Left ventricle myocardium superior (tissue), 1 donor: Measurements from ENCODE around the gene CRY1. TPM values are rescaled to one million over a fixed set of nuclear protein-coding genes. Genes with fewer than 3 reads are reported as not detected.
"Not testable (repeated sequence)": the region's sequence is repeated elsewhere in the genome, so short reads cannot be mapped to it uniquely, and the experiment has no call there.

Source experiments
- ATAC-seq: fragments of 200-7000 bp; cut with Tn5 transposase; one replicate; pipeline ENCODE4 v1.9.1; 2020; ENCODE audit warnings: mild to moderate bottlenecking, moderate library complexity
- DNase-seq: peaks from one replicate; pipeline ENCODE4 v3.0.0-alpha.2; 2020
- intact Hi-C: fragments of 100-400 bp; cut with micrococcal nuclease; formaldehyde crosslinking; loops from one replicate; pipeline ENCODE4 v1.11.0; 2022
- total RNA-seq: library from RNA; stranded (reverse); fragmentation: NEBNext Ultra II Directional; extraction: Animal tissue kit (Norgen Biotek cat#: 25700); gene quantifications from one replicate; pipeline ENCODE4 v1.2.1, GENCODE V29; 2021
- donor health status: DM: no; HTN: yes; CAD: no; lungs with severe emphysema.

CRY1 gene
- total RNA-seq, 1 donor from 2014 or later, result 9.3 TPM

DNA sequence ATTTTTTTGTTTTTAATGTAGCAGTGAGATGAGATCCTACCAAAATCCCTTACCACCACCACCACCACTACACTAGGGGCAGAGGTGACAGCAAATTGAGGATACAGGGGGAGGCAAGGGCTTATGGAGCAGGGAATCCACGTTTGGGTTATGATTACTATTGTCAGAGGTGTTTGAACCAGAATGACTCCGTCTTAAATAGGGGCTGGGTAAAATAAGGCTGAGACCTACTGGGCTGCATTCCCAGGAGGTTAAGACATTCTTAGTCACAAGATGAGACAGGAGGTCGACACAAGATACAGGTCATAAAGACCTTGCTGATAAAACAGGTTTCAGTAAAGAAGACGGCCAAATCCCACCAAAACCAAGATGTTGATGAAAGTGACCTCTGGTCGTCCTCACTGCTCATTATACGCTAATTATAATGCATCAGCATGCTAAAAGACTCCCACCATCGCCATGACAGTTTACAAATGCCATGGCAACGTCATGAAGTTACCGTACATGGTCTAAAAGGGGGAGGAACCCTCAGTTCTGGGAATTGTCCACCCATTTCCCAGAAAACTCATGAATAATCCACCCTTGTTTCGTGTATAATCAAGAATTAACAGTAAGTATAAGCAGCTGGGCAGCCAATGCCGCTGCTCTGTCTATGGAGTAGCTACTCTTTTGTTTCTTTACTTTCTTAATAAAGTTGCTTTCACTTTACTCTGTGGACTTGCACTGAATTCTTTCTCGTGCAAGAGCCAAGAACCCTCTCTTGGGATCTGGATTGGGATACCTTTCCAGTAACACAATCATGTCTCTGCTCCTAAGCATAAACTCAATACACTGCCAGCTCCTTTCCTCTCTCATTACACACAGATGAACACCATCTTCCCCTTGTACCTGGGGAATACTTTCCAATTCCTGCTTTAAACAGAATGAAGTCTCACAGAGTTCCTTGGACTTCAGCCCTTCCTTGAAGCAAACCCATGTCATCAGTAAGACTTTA is 16.7 kb upstream of the CRY1 start:
- intact Hi-C loops, result no loop called here
- DNase-seq, result no peak
- ATAC-seq, result peak; percentile 50

DNA sequence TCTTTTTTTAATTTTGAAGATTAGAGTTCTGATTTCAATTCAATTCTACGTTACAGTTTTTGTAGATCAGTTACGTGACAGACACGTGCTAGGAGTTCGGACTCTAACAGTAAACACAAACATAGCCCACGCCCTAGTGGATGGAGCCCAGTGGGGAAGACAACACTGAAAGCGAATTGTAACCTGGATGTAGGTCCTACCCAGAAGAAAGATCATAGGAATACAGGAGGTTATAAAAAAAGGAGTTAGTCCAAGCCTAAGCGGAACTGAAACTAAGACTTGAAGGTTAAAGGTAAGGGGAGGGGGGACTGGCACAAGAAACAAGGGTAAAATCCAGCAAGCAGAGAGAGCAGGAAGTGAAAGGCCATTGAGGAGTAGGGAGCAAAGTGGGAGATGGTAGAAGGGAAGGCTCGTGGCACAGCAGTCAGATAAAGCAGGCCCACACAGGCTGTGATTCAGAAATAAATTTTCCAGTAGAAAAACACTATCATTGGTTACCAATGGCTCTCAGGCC is 15.7 kb upstream of the CRY1 start:
- intact Hi-C loops, result no loop called here
- DNase-seq, result no peak
- ATAC-seq, result no peak

DNA sequence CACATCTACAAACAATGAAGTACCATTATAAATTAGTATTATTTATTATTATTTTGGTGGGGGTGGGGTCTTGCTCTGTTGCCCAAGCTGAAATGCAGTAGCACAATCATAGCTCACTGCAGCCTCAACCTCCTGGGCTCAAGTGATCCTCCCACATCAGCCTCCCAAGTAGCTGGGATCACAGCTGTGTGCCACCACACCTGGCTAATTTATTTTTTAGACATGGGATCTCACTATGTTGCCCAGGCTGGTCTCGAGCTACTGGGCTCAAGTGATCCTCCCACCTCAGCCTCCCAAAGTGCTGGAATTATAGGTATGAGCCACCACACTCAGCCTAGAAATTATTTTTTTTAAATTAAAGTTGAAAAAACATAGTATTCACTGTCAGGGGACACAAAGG is 15.0 kb upstream of the CRY1 start:
- intact Hi-C loops, ATAC-seq, DNase-seq: not testable (repeated sequence)

DNA sequence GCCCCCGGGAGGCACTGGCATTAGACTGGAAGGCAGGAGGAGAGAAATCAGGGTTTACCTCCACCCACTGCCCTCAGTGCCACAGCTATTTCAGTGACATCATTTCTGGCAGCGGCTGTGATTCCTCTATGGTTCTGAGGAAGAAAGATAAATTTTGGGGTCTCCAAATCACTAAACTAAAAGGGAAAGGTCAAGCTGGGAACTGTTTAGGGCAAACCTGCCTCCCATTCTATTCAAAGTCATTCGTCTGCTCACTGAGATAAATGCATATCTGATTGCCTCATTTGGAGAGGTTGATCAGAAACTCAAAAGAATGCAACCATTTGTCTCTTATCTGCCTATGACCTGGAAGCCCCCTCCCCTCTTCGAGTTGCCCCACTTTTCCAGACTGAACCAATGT is 14.0 kb upstream of the CRY1 start:
- intact Hi-C loops, result no loop called here
- ATAC-seq (no peak), DNase-seq (no peak)

DNA sequence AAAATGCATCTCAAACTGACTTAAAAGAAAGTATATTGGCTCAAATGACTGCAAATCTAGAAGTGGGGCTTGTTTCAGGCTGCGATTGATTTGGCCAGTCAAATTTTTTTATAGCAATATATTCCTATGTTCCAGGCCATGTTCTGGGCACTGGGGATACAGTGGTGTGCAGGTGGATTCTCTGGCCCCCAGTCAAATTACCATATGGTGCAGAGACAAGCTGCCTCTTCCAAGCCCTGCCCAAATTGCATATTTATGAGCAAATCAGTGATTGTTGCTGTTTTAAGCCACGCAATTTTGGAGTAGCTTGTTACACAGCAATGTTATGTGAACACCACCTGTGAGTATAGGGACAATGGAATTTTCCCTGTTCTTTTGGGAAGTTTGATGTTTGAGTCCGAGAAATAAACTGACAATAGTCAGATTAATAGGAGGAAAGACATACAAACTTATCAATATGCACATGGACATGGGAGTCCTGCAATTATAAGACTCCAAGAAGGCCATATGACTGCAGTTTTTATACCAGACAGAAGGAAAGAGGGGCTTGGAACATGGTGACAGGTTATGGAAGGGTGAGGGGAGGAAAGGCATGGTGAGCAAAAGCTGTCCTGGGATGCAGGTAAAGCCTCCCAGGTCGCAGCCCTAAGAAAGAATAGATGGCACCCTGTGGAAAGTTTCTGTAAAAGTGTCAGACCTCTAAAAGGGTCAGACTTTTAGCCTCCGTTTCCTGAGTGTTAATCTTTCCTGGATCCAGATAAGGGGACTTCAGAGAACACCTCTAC is 13.1 kb upstream of the CRY1 start:
- no peak for DNase-seq
- ATAC-seq, result no peak
- intact Hi-C loops, result no loop called here

DNA sequence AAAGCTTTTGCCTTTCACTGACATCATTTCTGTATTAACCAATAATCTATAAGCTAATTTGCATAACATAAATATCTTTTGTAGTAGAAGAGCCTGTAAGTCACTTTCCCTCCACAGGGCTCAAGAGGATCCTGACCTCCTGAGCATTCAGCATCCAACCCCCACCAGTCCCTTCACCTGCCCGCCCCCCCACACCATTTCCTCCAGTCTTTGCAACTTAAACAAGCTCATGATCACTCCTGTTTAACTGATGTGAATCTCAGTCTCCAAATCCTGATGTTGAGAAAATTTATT is 12.0 kb upstream of the CRY1 start:
- intact Hi-C loops, result no loop called here
- no peak for ATAC-seq
- DNase-seq, result no peak

DNA sequence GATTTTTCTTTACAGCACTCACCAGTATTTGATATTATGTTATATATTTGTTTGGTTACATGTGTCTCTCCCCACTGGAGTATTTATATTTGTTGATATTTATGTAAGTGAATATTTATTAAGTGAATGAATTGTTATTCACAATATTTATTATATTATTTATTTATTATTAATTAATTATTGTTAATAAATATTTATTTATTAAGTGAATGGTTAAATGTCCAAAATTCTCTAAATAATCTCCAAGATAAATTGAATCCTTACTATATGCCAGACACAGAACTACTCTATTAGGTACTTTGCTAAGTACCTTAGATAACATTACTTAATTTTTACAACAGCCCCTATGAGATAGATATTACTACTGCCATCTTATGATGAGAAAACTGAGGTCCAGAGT is 10.2 kb upstream of the CRY1 start:
- DNase-seq, result no peak
- no peak for ATAC-seq
- intact Hi-C loops, result no loop called here

DNA sequence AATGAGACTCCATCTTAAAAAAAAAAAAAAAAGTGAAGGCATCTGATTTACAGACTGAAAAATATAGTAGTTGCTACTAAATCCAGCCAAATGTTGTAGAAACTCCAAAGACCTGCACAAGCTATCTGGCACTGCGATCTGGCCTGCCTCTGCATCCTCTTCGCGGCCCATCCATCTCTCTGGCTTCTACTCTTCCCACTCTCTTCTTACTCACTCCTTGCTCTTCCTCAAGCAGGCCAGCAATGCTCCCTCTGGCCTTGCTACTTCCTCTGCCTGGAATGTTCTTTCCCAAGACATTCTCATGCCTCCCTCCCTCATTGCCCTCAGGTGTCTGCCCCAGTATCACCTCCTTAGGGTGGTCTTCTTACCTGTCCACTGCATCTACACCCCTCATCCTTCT is 9.7 kb upstream of the CRY1 start:
- intact Hi-C loops, result no loop called here
- ATAC-seq, result no peak
- no peak for DNase-seq

DNA sequence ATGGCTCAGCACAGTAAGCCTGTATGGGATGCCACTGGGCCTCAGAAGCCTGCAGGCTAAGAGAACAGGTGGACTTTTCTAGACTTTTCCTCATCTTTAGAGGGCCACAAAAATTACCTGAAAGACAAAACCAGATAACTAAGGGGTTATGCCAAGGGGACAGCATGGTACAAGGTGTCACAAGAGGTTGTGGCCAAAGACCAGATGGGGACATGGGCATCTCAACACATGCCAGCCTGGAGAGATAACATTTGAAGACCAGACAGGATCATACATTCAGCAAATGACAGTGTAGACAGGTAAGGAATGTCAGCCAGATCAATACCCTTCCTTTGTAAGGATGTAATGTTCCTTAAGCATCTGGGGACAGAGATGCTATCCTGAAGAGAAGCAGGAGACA is 8.9 kb upstream of the CRY1 start:
- ATAC-seq (no peak), DNase-seq (no peak)
- intact Hi-C loops, result no loop called here

DNA sequence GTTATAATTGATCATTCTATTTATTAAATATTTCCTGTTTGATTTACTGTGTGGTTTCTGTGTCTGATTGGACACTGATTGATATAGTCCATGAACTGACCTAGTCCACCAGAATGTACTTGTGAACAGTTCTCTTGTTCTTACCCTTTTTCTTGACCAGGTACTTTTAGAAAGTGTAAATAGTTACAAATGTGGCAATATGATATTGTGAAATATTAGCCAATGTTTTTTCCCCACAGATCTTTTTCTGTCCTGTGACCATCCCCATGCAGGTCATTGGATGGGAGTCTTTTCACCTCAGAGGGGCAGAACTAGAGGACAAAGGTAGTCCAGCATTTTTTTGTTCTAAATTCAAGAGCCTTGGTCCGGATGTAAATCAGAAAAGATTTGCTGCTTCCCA is 8.3 kb upstream of the CRY1 start:
- DNase-seq (no peak), ATAC-seq (no peak)
- intact Hi-C loops, result no loop called here

DNA sequence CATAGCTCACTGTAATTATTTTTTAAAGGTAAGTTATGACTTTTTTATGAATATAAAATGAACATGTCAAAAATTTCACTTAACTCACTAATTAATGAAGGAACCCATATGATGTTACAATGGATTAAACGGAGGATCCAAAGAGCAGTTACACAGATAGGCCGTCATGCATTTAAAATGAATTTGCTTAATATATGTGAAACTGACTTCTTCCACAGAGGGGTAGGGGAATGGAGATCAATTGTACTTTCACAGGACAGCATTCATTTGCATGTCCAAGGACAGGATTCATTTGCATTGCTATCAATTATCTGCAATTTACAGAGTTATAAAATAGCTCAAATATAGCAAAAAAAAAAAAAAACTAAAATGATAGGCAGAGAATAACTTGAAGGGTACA is 6.6 kb upstream of the CRY1 start:
- no peak for DNase-seq
- no peak for ATAC-seq
- intact Hi-C loops, result no loop called here

DNA sequence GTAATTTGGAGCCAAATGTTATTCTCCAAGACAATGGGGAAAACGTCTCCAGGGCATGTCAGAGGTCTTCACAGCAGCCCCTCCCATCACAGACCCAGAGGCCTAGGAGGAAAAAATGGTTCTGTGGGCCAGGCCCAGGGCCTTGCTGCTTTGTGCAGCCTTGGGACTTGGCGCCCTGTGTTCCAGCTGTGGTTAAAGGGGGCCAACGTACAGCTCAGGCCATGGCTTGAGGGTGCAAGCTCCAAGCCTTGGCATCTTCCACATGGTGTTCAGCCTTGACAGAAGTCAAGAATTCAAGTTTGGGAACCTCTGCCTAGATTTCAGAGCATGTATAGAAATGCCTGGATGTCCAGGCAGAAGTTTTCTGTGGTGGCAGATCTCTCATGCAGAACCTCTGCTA is 3.2 kb upstream of the CRY1 start:
- ATAC-seq (no peak), DNase-seq (no peak)
- intact Hi-C loops, result no loop called here

DNA sequence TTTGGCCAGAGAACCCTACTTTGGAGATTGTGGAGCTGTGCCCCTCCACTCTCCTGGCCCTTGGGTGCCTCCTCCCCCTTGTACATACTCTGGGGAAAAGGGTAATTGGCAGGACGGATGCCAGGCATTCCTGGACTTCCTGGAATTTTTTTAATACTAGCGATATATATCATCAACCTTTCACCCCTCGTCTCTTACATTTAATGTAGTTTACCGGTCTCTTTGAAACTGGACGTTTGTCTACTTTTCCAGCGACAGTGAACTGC is 767 bp upstream of the CRY1 start:
- intact Hi-C loops, result no loop called here
- DNase-seq, result no peak
- no peak for ATAC-seq

DNA sequence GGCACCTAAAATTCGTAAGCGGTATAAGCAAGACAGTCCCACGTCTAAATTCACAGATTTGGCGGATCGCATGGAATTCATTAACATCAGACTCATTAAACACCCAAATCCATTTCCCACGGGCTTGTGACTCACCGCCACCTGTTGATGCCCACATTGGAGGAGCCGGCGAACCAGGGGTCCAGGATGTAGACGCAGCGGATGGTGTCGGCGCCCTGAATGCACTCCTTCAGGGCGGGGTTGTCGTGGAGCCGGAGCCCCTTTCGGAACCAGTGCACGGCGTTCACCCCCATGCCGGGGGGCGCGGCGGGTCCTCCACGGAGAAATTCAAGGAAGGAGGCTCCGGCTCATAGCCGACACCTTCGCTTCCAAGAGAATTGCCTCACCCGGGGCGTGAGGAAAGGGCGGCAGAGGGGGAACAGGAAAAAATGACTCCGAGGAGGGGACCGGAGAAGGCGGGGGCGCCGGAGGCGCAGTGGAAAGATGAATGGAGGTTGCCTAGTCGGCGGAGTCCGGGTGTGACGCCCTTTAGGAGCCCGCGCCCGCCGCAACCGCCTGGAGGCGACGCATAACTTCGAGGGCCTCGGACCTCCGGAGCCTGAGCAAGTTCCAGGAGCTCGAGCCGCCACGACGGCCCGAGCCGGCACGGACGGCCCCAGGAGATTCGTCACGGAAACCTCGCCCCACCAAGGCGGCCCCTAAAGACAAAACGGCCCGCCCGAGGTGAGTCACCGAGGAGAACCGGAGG is 506 bp downstream of the CRY1 start:
- intact Hi-C loops, result no loop called here
- ATAC-seq, result peak; percentile 28
- no peak for DNase-seq

DNA sequence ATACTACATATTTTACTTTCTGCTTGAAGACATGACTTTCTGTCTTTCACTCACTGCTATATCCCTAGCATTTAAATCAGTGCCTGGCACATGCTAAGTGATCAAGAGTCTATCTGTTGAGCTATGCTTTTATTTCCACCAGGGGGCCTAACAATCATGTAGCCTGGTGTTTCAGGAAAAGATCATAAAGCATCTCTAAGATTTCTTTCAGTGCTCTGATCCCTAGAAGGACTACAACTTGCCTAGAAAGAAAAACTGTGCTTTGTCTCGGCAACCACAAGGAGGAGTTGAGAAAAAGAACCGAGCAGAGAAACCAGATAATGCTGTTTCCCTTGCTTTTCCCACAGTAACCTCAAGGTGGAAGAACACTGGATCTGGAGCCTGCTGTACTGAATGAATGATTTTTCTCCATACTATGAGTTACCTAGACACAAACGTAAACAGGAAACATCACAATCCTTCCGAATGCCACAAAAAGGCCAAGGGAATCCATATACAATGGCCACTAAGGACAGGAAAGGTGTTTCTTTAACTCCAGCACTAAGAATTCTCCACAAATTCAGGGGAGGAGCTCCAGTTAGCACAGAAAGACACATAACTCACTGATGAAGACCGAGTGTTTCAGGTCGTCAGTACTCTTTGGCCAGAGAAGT is 1.2 kb downstream of the CRY1 start:
- intact Hi-C loops, result no loop called here
- DNase-seq (no peak), ATAC-seq (peak; percentile 21)

DNA sequence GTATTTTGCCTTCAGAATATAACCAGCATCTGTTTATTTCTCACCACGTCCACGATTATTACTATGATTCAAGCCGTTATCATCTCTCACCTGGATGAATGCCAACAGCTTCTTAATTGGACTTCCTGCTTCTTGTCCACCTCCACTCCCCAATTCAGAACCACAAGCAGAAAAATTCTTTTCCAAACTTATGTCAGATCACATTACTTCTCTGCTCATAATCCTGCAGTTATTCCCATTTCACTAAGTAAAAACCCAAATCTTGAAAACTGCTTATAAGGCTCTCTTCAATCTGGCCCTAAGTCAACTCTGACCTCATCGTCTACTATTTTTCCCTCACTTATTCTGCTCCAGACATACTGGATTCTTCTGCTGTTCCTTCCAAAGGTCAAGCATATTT is 2.0 kb downstream of the CRY1 start:
- ATAC-seq (no peak), DNase-seq (no peak)
- intact Hi-C loops, result no loop called here

DNA sequence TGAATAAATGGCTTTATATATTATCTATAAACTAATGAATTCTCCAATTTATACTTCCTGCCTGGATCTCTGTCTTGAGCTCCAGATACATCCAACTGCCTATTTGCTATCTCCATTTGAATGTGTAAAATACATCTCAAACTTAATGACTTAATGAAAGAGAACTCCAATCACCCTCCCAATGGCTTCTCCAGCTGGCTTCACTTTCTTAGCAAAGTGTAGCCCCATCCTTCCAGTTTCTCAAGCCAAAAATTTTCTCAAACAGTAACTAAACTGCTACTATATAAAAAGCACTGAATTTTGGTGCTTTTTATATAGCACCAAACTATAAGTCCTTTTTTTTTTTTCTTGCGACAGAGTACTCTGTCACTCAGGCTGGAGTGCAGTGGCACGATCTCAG is 2.6 kb downstream of the CRY1 start:
- ATAC-seq (no peak), DNase-seq (no peak)
- intact Hi-C loops, result no loop called here

DNA sequence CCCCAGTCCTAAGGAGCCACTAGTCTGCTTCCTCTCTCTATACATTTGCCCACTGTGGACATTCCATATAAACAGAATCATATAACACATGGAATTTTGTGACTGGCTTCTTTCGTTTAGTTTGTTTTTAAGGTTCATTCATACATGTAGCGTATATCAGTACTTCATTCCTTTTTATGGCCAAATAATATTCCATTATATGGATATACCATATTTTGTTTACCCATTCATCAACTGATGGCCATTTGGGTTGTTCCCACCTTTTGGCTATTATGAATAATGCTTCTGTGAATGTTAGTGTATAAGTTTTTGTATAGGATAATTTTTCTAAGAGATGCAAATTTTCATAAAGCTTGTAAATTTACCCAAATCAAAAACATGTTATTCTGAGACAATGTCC is 4.4 kb downstream of the CRY1 start:
- intact Hi-C loops, result no loop called here
- no peak for ATAC-seq

DNA sequence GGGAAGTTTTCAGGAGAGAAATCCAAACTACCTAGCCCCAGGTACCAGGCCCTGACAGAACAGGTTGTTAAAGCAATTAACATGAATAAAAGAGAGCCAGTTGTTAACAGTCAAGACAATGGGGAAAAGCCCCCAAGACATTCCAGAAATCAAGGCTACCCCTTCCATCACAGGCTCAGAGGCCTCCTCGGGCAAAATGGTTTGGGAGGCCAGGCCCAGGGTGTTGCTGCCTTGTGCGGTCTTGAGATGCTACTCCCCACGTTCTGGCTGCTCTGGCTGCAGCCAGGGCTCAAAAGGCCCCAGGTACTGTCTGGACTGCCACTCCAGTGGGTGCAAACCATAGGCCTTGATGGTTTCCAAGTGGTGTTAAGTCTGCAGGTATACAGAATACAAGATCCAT is 7.0 kb downstream of the CRY1 start:
- DNase-seq (no peak), ATAC-seq (no peak)
- intact Hi-C loops, result no loop called here

More for the DNA sequence above, 4.4 kb downstream of the CRY1 start:
- no peak for DNase-seq

DNA sequence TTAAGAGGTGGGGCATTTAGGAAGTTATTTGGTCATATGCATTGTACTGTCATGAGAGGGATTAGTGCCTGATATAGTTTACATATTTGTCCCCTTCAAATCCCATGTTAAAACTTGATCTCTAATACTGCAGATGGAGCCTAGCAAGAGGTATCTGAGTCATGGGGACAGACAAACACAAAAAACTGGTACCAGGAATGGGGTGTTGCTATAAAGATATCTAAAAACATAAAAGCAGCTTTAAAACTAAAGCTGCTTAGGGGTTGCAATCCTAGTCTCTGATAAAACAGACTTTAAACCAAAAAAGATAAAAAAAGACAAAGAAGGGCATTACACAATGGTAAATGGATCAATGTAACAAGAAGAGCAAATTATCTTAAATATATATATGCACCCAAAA is 11.6 kb downstream of the CRY1 start:
- intact Hi-C loops, result no loop called here
- ATAC-seq (no peak), DNase-seq (no peak)
